LNCAP (cell line): ENCODE results near the gene ADAMTS7.

Source experiments
- CTCF ChIP-seq: fragments of 450-650 bp; IDR thresholded peaks from 2 replicates; pipeline ENCODE4 v1.5.1; 2017; ENCODE audit warnings: mild to moderate bottlenecking

ADAMTS7 gene

DNA sequence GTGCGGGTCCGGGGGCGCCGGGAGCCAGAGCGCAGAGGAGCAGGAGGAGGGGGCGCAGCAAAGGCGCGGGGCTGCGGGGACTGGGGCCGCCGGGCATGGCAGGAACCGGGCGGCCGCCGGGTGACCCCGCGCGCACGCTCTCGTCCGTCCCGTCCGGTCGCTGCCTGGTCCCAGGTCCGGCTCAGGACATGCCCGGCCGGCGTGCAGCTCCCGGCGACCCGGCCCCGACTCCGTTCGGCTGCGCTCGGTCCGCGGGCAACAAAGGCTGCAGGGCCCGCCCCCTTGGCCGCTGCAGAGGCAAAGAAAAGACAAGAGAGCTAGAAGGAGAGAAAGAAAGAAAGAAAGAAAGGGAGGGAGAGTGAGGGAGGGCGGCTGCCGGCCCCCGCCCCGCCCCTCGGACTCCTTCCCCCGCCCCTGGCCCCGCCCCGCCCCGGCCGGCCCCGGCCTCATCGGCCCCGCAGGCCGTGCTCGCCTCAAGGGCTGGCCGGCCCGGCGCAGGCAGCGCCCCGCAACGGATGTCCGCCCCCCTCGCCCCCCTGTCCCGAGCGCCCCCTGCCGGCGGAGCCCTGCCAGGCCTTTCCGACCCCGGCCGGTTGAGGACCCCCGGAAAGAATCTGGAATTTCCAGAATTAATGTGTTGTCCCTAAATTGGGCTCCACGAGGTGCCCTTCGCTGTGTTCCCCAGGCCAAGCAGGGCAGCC, at the start of gene ADAMTS7:
Gene ADAMTS7, minus strand, starts transcription at position 341 of the 701 bp plus-strand sequence. Its CDS starts 244 bp downstream, at position 97.
- TF ChIP-seq CTCF: peak; percentile 61

- TF ChIP-seq CTCF: peak; percentile 54
Observed at GRCh38 chr15:78859971-78860719, 48.9 kb upstream of the ADAMTS7 start.

DNA sequence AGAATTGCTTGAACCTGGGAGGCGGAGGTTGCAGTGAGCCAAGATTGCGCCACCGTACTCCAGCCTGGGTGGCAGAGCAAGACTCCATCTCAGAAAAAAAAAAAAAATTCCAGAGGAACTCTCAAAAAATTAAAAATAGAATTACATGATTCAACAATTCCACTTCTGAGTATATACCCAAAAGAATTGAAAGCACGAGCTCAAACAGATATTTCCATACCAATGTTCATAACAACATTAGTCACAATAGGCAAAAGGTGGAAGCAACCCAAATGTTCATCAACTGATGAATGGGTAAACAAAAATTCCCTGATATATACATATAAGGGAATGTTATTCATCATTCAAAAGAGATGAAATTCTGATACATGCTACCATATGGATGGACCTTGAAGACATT, 44.5 kb upstream of the ADAMTS7 start:
- no peak for TF ChIP-seq CTCF

- no peak for TF ChIP-seq CTCF
Observed at GRCh38 chr15:78854833-78855372, 43.6 kb upstream of the ADAMTS7 start.

DNA sequence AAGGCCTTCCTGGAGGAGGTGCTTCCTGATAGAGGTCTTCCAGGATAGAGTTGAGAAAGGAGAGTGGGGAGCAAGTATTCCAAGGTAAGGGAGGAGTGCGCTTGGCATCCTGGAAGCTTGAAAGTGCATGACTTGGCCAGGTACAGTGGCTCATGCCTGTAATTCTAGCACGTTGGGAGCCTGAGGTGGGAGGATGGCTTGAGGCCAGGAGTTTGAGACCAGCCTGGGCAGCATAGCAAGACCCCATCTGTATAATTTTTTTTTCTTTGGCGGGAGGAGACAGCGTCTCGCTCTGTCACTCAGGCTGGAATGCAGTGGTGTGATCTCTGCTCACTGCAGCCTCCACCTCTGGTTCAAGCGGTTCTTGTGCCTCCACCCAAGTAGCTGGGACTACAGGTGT, 42.2 kb upstream of the ADAMTS7 start:
- TF ChIP-seq CTCF: no peak

- TF ChIP-seq CTCF: no peak
Observed at GRCh38 chr15:78850941-78851755, 39.9 kb upstream of the ADAMTS7 start.

DNA sequence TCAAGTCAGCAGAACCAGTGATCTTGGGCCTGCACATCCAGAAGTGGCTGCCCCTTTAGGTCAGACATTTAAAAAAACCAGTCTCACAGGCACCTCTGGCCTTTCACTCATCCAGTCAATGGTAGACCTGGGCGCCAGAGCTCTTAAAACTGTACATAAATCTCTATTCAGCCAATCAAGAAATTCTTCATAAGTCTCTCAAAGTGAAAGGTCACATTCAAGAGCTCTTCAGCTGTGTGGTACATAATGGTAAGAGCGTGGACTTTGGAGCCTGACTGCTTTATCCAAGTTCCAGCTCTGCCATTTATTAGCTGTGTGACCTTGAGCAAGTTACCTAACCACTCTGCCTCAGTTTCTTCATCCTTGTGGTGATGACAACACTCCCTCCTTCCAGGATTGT, 39.1 kb upstream of the ADAMTS7 start:
- no peak for TF ChIP-seq CTCF
